ENCODE measurements around the gene NT5C1B. TPM values are rescaled to one million over a fixed set of nuclear protein-coding genes. Genes with fewer than 3 reads are reported as not detected.
A peak's percentile ranks its signal among the peaks of the same experiment; 100 is the strongest.

Gene NT5C1B
- total and polyA plus RNA-seq, 10 of the 15 experiments (the other 5 are each of a cell fraction or from before 2014, with no cell fraction given): 0.40 to 0.44 TPM; not detected in 8

DNA sequence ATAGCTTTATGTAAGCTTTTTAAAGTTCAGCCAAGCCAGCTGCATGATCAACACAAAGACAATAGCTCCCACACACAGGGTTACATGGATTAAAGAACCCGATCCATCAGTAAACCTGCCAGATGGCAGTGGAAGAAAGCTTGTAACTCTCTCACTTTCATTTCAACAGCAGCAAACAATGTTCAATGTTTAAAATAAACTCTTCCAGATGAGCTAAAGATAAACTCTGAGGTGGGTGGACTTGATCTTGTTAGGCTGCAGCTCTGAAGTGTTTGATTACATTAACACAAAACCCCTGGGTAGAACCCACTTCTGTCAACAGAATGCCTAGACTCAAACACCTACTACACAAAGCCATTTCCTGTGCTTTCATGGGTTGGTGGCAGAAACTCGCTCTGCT is 42.8 kb downstream of the NT5C1B start:
- ChIA-PET SMC1A (ENCODE audit: uncharacterized antibody, unreplicated experiment) (interaction anchor here (0.7 to 2.0 kb wide), 3 partner anchors 10 to 15 kb away, joined by 3 to 7 read pairs (median 3); no protein-coding TSS in a partner anchor), POLR2A (no interaction called here), RAD21 (ENCODE audit: unreplicated experiment) (interaction anchor here (0.9 kb wide), 2 partner anchors 12 to 14 kb away, joined by 3 to 4 read pairs; partner anchors contain the start of gene RDH14), CTCF (interaction anchor here (1.2 to 1.5 kb wide), 2 partner anchors 11 to 20 kb away, joined by 5 read pairs; no protein-coding TSS in a partner anchor)
- 47% methylated on average over 2 of the region's 2 CpGs for WGBS (ENCODE audit: insufficient coverage, insufficient replicate concordance, low lambda C conversion rate, missing lambda C conversion rate)
- Histone ChIP-seq H4K20me1 (ENCODE audit: control insufficient read depth, insufficient read depth) (no peaks in the 10 kb centered on the region), H3K27ac (ENCODE audit: control insufficient read depth, insufficient read depth) (no peak overlapping the region), H2AFZ (ENCODE audit: control insufficient read depth, low read depth, low read length) (0 out of 2 replicates have a peak overlapping the region, but pooled peaks have one; percentile 24), H3K4me1 (ENCODE audit: control insufficient read depth, insufficient read depth, low read length) (no peaks in the 10 kb centered on the region), H3K9me3 (replicated peaks; ENCODE audit: control insufficient read depth, insufficient read depth, low read length) (no peaks in the 10 kb centered on the region), H3K36me3 (ENCODE audit: control insufficient read depth in 2 of 2, insufficient read depth in 2 of 2, low read length in 1 of 2) (no peaks in the 10 kb centered on the region), H3K4me2 (ENCODE audit: control insufficient read depth, insufficient read depth) (no peak overlapping the region), H3K9ac (ENCODE audit: control insufficient read depth, insufficient read depth, low read length) (no peak overlapping the region; the same call in 1 of the 2 replicates), H3K79me2 (ENCODE audit: control insufficient read depth, insufficient read depth, low read length) (no peaks in the 10 kb centered on the region), H3K4me3 (no peak overlapping the region), H3K27me3 (replicated peaks in 1 of 2; ENCODE audit: control insufficient read depth in 2 of 2, insufficient read depth in 2 of 2, low read length in 1 of 2) (no peaks in the 10 kb centered on the region)
- no TSS peak for BruUV-seq (replicated peaks)
- TF ChIP-seq SPI1 (IDR thresholded peaks at IDR 0.05; ENCODE audit: borderline replicate concordance, insufficient read depth, low read depth, low read length): no peak
- no peak for TF ChIP-seq STAT3 (IDR thresholded peaks at IDR 0.05; ENCODE audit: low read depth, low read length)
- TF ChIP-seq, protein P1, sequence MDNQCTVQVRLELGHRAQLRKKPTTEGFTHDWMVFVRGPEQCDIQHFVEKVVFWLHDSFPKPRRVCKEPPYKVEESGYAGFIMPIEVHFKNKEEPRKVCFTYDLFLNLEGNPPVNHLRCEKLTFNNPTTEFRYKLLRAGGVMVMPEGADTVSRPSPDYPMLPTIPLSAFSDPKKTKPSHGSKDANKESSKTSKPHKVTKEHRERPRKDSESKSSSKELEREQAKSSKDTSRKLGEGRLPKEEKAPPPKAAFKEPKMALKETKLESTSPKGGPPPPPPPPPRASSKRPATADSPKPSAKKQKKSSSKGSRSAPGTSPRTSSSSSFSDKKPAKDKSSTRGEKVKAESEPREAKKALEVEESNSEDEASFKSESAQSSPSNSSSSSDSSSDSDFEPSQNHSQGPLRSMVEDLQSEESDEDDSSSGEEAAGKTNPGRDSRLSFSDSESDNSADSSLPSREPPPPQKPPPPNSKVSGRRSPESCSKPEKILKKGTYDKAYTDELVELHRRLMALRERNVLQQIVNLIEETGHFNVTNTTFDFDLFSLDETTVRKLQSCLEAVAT (IDR thresholded peaks at IDR 0.05): no peak
- TF ChIP-seq MTA2 (IDR thresholded peaks at IDR 0.05; ENCODE audit: low read depth): no peak
- TF ChIP-seq CEBPB (IDR thresholded peaks at IDR 0.05; ENCODE audit: borderline replicate concordance in 1 of 2, low read depth in 2 of 2, low read length in 2 of 2): no peak
- TF ChIP-seq POU2F2 (IDR thresholded peaks at IDR 0.05; ENCODE audit: borderline replicate concordance, low read depth, low read length): no peak
- FAIRE-seq (no peak), ATAC-seq (peak; percentile 27; the same call in 2 of the 3 replicates), DNase-seq (ENCODE audit: low read depth, low spot score) (no peak)
- in situ Hi-C loops (cut with MboI) (no loop called here), intact Hi-C loops (cut with micrococcal nuclease; ENCODE audit: unreplicated experiment) (loop anchor here (10.0 kb wide), 1 partner anchor 798 kb away; no protein-coding TSS in a partner anchor)

Data from GM12878 (cell line).